A673 (cell line): ENCODE measurements around the gene MYO1C. TPM values are rescaled to one million over a fixed set of nuclear protein-coding genes. Genes with fewer than 3 reads are reported as not detected.
"Not testable (repeated sequence)": the region's sequence is repeated elsewhere in the genome, so short reads cannot be mapped to it uniquely, and the experiment has no call there.

Experiments
- BruUV-seq: library from RNA; stranded (reverse); fragments of 400-500 nt; replicated peaks from 2 replicates; lab custom pipeline; 2021; lab: Mats Ljungman, UMichigan
- CTCF ChIA-PET: fragments of 300-600 bp; sonication (Branson Sonifier 250); formaldehyde crosslinking; loops from one replicate; lab custom pipeline; 2022; ENCODE audit warnings: antibody characterized with exemption; lab: Charles Lee
- POLR2A ChIA-PET: fragments of 300-600 bp; sonication (Branson Sonifier 250); formaldehyde crosslinking; loops from one replicate; lab custom pipeline; 2022; ENCODE audit warnings: antibody characterized with exemption; ENCODE audit not compliant: low non-redundant PET; lab: Charles Lee
- DNase-seq: peaks from one replicate; pipeline ENCODE4 v3.0.0-alpha.2; 2015; ENCODE audit warnings: low spot score
- H3K27ac ChIP-seq: fragments of 200-600 bp; sonication (generic); 2 replicates; pipeline ENCODE4 v1.5.1; 2016; ENCODE audit warnings: mixed run types, low read depth, mild to moderate bottlenecking, mixed read lengths, antibody characterized with exemption, low read length; ENCODE audit not compliant: poor library complexity, severe bottlenecking
- H3K27me3 ChIP-seq: fragments of 200-600 bp; sonication (generic); replicated peaks from 2 replicates; pipeline ENCODE4 v1.6.1; 2017; ENCODE audit warnings: mixed run types, low read depth, mild to moderate bottlenecking, mixed read lengths, antibody characterized with exemption, low read length; ENCODE audit not compliant: insufficient read depth, poor library complexity
- H3K36me3 ChIP-seq: fragments of 200-600 bp; sonication (generic); 2 replicates; pipeline ENCODE4 v1.6.1; 2016; ENCODE audit warnings: mixed run types, mild to moderate bottlenecking, mixed read lengths, antibody characterized with exemption, low read length; ENCODE audit not compliant: insufficient read depth, poor library complexity, severe bottlenecking
- H3K4me1 ChIP-seq: fragments of 200-600 bp; sonication (generic); 2 replicates; pipeline ENCODE4 v1.6.1; 2017; ENCODE audit warnings: mixed run types, mild to moderate bottlenecking, mixed read lengths, antibody characterized with exemption, low read length; ENCODE audit not compliant: insufficient read depth, poor library complexity, severe bottlenecking
- H3K4me3 ChIP-seq: fragments of 200-600 bp; sonication (generic); 2 replicates; pipeline ENCODE4 v1.5.1; 2016; ENCODE audit warnings: low read depth, mixed run types, mild to moderate bottlenecking, mixed read lengths, low read length; ENCODE audit not compliant: poor library complexity, severe bottlenecking
- H3K9me3 ChIP-seq: fragments of 200-600 bp; sonication (generic); 2 replicates; pipeline ENCODE4 v1.6.1; 2016; ENCODE audit warnings: mixed run types, low read depth, mild to moderate bottlenecking, mixed read lengths, antibody characterized with exemption, low read length; ENCODE audit not compliant: poor library complexity, severe bottlenecking
- EZH2 ChIP-seq: fragments of 200-600 bp; sonication (generic); IDR thresholded peaks from 2 replicates; pipeline ENCODE4 v1.6.1; 2017; ENCODE audit warnings: borderline replicate concordance, low read depth, mild to moderate bottlenecking, mixed read lengths, antibody characterized with exemption, low read length; ENCODE audit not compliant: poor library complexity, severe bottlenecking
- intact Hi-C: fragments of 100-400 bp; cut with micrococcal nuclease; formaldehyde crosslinking; loops from one replicate; pipeline ENCODE4 v1.10.0; 2022; ENCODE audit not compliant: unreplicated experiment
- total RNA-seq: library from RNA; stranded (reverse); gene quantifications from 2 replicates; pipeline ENCODE4 v1.2.3, GENCODE V29; 2021
- TF ChIP-seq, protein P1 (sequence below): fragments of 300-800, 200-600 bp; sonication (generic); conservative IDR thresholded peaks from 2 replicates; pipeline ENCODE4 v1.5.1; 2017; ENCODE audit warnings: low read depth, mild to moderate bottlenecking, antibody characterized with exemption, low read length, moderate library complexity, mixed read lengths

Gene MYO1C
- total RNA-seq, 1 experiment from 2014 or later = 103 TPM

DNA sequence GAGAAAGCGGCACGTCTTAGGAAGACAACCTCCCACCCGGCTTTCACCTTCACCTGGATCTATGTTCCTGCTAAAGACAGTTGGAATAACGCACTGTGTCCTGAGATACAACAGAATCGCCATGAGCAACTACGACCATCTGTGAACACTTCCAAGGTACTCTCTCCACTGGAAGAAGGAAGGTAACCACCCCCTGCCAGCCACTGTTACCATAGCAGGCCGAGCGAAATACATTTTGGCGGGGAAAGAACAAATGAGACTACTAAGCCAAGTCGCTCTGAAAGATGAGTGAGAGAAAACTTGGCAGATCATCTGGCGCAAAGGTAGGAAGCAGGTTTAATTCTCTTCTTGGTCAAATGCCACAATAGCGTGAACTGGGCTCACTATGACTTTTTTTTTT lies 46.3 kb downstream of the MYO1C start:
- Histone ChIP-seq H3K4me1 (no peaks in the 10 kb centered on the region), H3K4me3 (no peak overlapping the region), H3K27ac (no peak overlapping the region), H3K9me3 (no peaks in the 10 kb centered on the region), H3K36me3 (no peaks in the 10 kb centered on the region), H3K27me3 (no peaks in the 10 kb centered on the region)
- intact Hi-C loops = no loop called here
- no TSS peak for BruUV-seq
- POLR2A ChIA-PET = no interaction called here
- TF ChIP-seq, protein P1, sequence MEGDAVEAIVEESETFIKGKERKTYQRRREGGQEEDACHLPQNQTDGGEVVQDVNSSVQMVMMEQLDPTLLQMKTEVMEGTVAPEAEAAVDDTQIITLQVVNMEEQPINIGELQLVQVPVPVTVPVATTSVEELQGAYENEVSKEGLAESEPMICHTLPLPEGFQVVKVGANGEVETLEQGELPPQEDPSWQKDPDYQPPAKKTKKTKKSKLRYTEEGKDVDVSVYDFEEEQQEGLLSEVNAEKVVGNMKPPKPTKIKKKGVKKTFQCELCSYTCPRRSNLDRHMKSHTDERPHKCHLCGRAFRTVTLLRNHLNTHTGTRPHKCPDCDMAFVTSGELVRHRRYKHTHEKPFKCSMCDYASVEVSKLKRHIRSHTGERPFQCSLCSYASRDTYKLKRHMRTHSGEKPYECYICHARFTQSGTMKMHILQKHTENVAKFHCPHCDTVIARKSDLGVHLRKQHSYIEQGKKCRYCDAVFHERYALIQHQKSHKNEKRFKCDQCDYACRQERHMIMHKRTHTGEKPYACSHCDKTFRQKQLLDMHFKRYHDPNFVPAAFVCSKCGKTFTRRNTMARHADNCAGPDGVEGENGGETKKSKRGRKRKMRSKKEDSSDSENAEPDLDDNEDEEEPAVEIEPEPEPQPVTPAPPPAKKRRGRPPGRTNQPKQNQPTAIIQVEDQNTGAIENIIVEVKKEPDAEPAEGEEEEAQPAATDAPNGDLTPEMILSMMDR = no peak
- TF ChIP-seq EZH2 = no peak
- DNase-seq = no peak
- CTCF ChIA-PET = no interaction called here

DNA sequence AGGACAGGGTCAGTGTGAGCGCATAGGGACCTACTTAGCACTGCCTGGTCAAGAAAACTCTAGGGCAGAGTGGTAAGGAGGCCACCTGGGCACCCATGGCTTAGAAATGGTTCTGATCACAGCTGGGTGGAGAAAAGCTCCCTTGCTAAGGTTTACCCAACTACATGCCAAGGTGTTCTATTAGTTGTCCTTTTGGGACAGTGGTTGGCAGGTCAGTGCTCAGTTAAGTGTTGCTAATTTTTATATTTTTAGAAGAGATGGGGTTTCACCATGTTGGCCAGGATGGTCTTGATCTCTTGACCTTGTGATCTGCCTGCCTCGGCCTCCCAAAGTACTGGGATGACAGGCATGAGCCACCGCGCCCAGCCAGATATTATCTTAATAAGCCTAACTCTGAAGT lies 46.8 kb downstream of the MYO1C start:
- intact Hi-C loops, H3K9me3 ChIP-seq, H3K27me3 ChIP-seq, H3K4me1 ChIP-seq, POLR2A ChIA-PET, BruUV-seq, H3K27ac ChIP-seq, H3K4me3 ChIP-seq, DNase-seq, H3K36me3 ChIP-seq, CTCF ChIA-PET: not testable (repeated sequence)

DNA sequence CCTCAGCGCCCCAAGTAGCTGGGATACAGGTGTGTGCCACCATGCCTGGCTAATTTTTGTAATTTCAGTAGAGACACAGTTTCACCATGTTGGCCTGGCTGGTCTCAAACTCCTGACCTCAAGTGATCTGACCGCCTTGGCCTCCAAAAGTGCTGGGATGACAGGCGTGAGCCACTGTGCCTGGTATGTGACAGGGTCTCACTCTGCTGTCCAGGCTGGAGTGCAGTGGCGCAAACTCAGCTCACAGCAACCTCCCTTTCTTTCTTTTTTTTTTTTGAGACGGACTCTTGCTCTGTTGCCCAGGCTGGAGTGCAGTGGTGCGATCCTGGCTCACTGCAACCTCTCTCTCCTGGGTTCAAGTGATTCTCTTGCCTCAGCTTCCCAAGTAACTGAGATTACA lies 49.8 kb downstream of the MYO1C start:
- BruUV-seq, CTCF ChIA-PET: not testable (repeated sequence)

DNA sequence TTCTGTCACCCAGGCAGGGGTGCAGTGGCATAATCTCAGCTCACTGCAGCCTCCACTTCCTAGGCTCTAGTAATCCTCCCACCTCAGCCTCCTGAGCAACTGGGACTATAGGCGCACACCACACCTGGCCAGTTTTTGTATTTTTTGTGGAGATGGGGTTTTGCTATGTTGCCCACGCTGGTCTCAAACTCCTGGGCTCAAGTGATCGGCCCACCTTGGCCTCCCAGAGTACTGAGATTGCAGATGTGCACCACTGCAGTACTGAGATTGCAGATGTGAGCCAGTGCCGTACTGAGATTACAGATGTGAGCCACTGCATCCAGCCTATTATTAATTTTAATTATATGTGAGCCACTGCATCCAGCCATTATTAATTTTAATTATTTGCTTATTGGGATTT lies 50.3 kb downstream of the MYO1C start:
- no peak for TF ChIP-seq EZH2
- TF ChIP-seq, protein P1 = no peak
- Histone ChIP-seq H3K27ac (no peak overlapping the region), H3K4me3 (no peak overlapping the region), H3K9me3 (no peaks in the 10 kb centered on the region), H3K36me3 (peaks cover 6% of the 10 kb centered on the region), H3K4me1 (no peaks in the 10 kb centered on the region), H3K27me3 (no peaks in the 10 kb centered on the region)
- POLR2A ChIA-PET = no interaction called here
- intact Hi-C loops = no loop called here
- no peak for DNase-seq
- BruUV-seq = no TSS peak
- CTCF ChIA-PET = no interaction called here

More for the DNA sequence above, 49.8 kb downstream of the MYO1C start:
- POLR2A ChIA-PET = interaction anchor here (0.6 kb wide), 1 partner anchor 77 kb away, joined by 3 read pairs; no protein-coding TSS in a partner anchor
- H3K4me1 ChIP-seq, H3K27ac ChIP-seq, intact Hi-C loops, H3K4me3 ChIP-seq, H3K9me3 ChIP-seq, DNase-seq, H3K36me3 ChIP-seq, H3K27me3 ChIP-seq: not testable (repeated sequence)
